ENCODE results near the gene C1RL. TPM values are rescaled to one million over a fixed set of nuclear protein-coding genes. Genes with fewer than 3 reads are reported as not detected.

The C1RL gene
- total RNA-seq, 4 donors from 2014 or later = 66.2 to 114 (median 95.8) TPM

- TF ChIP-seq CTCF (IDR thresholded peaks at IDR 0.05; ENCODE audit: low read depth) = no peak
These were observed 32.5 kb downstream of the C1RL start for GRCh38 chr12:7076493-7076892.

GRCh38 chr12:7075939-7076338 lies 33.1 kb downstream of the C1RL start:
- no peak for TF ChIP-seq CTCF (IDR thresholded peaks at IDR 0.05; ENCODE audit: low read depth)

- no peak for TF ChIP-seq CTCF (IDR thresholded peaks at IDR 0.05; ENCODE audit: low read depth)
These were observed 33.5 kb downstream of the C1RL start for GRCh38 chr12:7075518-7075917.

- TF ChIP-seq CTCF (IDR thresholded peaks at IDR 0.05; ENCODE audit: low read depth) = no peak
These were observed 35.1 kb downstream of the C1RL start for GRCh38 chr12:7073946-7074345.

- no peak for TF ChIP-seq CTCF (IDR thresholded peaks at IDR 0.05; ENCODE audit: low read depth)
These were observed 36.5 kb downstream of the C1RL start for GRCh38 chr12:7072554-7072953.

GRCh38 chr12:7072035-7072434 lies 37.0 kb downstream of the C1RL start:
- TF ChIP-seq CTCF (IDR thresholded peaks at IDR 0.05; ENCODE audit: low read depth) = no peak

GRCh38 chr12:7069386-7069785 lies 39.6 kb downstream of the C1RL start:
- TF ChIP-seq CTCF (IDR thresholded peaks at IDR 0.05; ENCODE audit: low read depth) = no peak

- TF ChIP-seq CTCF (IDR thresholded peaks at IDR 0.05; ENCODE audit: low read depth) = no peak
These were observed 40.0 kb downstream of the C1RL start for GRCh38 chr12:7068994-7069346.
